B cell (primary cell): ENCODE results near the gene RAB3D. TPM values are rescaled to one million over a fixed set of nuclear protein-coding genes. Genes with fewer than 3 reads are reported as not detected.

Experiments
- ATAC-seq: fragments of 200-7000 bp; cut with Tn5 transposase; one replicate; pipeline ENCODE4 v1.10.0; 2021; ENCODE audit warnings: low read depth, mild to moderate bottlenecking, moderate number of reproducible peaks, moderate library complexity
- CTCF ChIA-PET: fragments of 350-600 bp; sonication (Branson Sonifier 250); formaldehyde crosslinking; loops from one replicate; lab custom pipeline; 2021; ENCODE audit warnings: antibody characterized with exemption, inconsistent platforms; lab: Charles Lee
- POLR2A ChIA-PET: fragments of 350-600 bp; sonication (Branson Sonifier 250); formaldehyde crosslinking; loops from one replicate; lab custom pipeline; 2021; ENCODE audit warnings: antibody characterized with exemption; lab: Charles Lee
- DNase-seq: peaks from one replicate; pipeline ENCODE4 v3.0.0; 2013
- H2AFZ ChIP-seq: 2 replicates; pipeline ENCODE4 v1.6.1; 2012; ENCODE audit warnings: mild to moderate bottlenecking, low read depth, low read length; ENCODE audit not compliant: insufficient read depth, poor library complexity, severe bottlenecking
- H3K27ac ChIP-seq, 2 donors: 1 replicate in 1 of 2; 2 replicates in 1 of 2; pipeline ENCODE4 v1.5.1; 2012 to 2013; ENCODE audit warnings: low read length in 2 of 2, mild to moderate bottlenecking in 2 of 2, moderate library complexity in 1 of 2
- H3K27me3 ChIP-seq, 4 experiments: fragments of 200-600 bp in 1 of 4; sonication (generic) in 1 of 4; replicated peaks in 1 of 4; 1 replicate in 2 of 4; 2 replicates in 2 of 4; pipeline versions ENCODE4 v1.6.1 to v1.7.0; 2013 to 2016; ENCODE audit warnings: low read length in 3 of 4, mild to moderate bottlenecking in 2 of 4, mixed read lengths in 1 of 4, moderate library complexity in 1 of 4; ENCODE audit not compliant: insufficient read depth in 4 of 4, control insufficient read depth in 3 of 4; ENCODE audit errors: control extremely low read depth in 1 of 4
- H3K36me3 ChIP-seq, 2 experiments: replicated peaks in 1 of 2; 1 replicate in 1 of 2; 2 replicates in 1 of 2; pipeline versions ENCODE4 v1.6.1 to v1.7.1; 2013; ENCODE audit warnings: low read length in 1 of 2; ENCODE audit not compliant: insufficient read depth in 2 of 2, control insufficient read depth in 1 of 2; ENCODE audit errors: control extremely low read depth in 1 of 2, extremely low read depth in 1 of 2
- H3K4me1 ChIP-seq, 2 donors: fragments of 200-600 bp in 1 of 2; sonication (generic) in 1 of 2; 1 replicate in 1 of 2; 2 replicates in 1 of 2; pipeline versions ENCODE4 v1.5.1 to v1.6.1; 2013 to 2017; ENCODE audit warnings: low read length in 2 of 2; ENCODE audit not compliant: control insufficient read depth in 2 of 2, insufficient read depth in 2 of 2
- H3K4me2 ChIP-seq: replicated peaks from 2 replicates; pipeline ENCODE3; 2012; ENCODE audit warnings: mild to moderate bottlenecking, low read depth, low read length; ENCODE audit not compliant: poor library complexity, severe bottlenecking
- H3K4me3 ChIP-seq, 5 experiments: fragments of 200-600 bp in 1 of 5; sonication (generic) in 1 of 5; 1 replicate in 3 of 5; 2 replicates in 2 of 5; pipeline versions ENCODE4 v1.5.1 to v1.7.0; 2011 to 2016; ENCODE audit warnings: low read length in 4 of 5, mild to moderate bottlenecking in 4 of 5, low read depth in 2 of 5, control low read depth in 1 of 5, moderate library complexity in 1 of 5; ENCODE audit not compliant: insufficient read depth in 1 of 5; ENCODE audit errors: control extremely low read depth in 1 of 5, extremely low read depth in 1 of 5
- H3K79me2 ChIP-seq: fragments of 200-600 bp; sonication (generic); one replicate; pipeline ENCODE4 v1.6.0; 2016; ENCODE audit warnings: low read length; ENCODE audit not compliant: control insufficient read depth, insufficient read depth
- H3K9ac ChIP-seq: fragments of 200-600 bp; sonication (generic); 2 replicates; pipeline ENCODE4 v1.6.1; 2017; ENCODE audit warnings: mild to moderate bottlenecking, low read length, moderate library complexity
- H3K9me3 ChIP-seq, 3 donors: one replicate each; pipeline versions ENCODE4 v1.6.1 to v1.7.1; 2013; ENCODE audit warnings: low read length in 2 of 3; ENCODE audit not compliant: control insufficient read depth in 2 of 3, insufficient read depth in 1 of 3; ENCODE audit errors: control extremely low read depth in 1 of 3
- H4K20me1 ChIP-seq: 2 replicates; pipeline ENCODE4 v1.6.0; 2012; ENCODE audit warnings: mild to moderate bottlenecking, low read length; ENCODE audit not compliant: insufficient read depth, control insufficient read depth, poor library complexity, severe bottlenecking
- H3K27ac Mint-ChIP-seq: one replicate; pipeline ENCODE4 v1.8.0; 2021; ENCODE audit warnings: mixed read lengths
- H3K27me3 Mint-ChIP-seq: one replicate; pipeline ENCODE4 v1.8.0; 2021; ENCODE audit warnings: mixed read lengths
- H3K4me1 Mint-ChIP-seq: one replicate; pipeline ENCODE4 v1.8.0; 2021; ENCODE audit warnings: mixed read lengths
- H3K4me3 Mint-ChIP-seq: one replicate; pipeline ENCODE4 v1.8.0; 2021; ENCODE audit warnings: mixed read lengths
- H3K9me3 Mint-ChIP-seq: one replicate; pipeline ENCODE4 v1.8.0; 2022; ENCODE audit warnings: mixed read lengths; ENCODE audit not compliant: insufficient read depth
- EZH2 ChIP-seq: IDR thresholded peaks from 2 replicates; pipeline ENCODE4 v1.6.1; 2012; ENCODE audit warnings: borderline replicate concordance, low read depth, mild to moderate bottlenecking, moderate library complexity, low read length; ENCODE audit not compliant: insufficient read depth, poor library complexity, severe bottlenecking
- WGBS: methylation state at CpG from one replicate; pipeline ENCODE4 v1.1.5; 2013; ENCODE audit warnings: missing lambda C conversion rate; ENCODE audit not compliant: insufficient coverage; 5-methylcytosine and 5-hydroxymethylcytosine counted together
- intact Hi-C: fragments of 100-400 bp; cut with micrococcal nuclease; formaldehyde crosslinking; loops from one replicate; pipeline ENCODE4 v1.10.0; 2022
- polyA plus RNA-seq: library from polyadenylated mRNA; depleted of rRNA; stranded (reverse); fragments of >200 nt; gene quantifications from 2 replicates; pipeline ENCODE4 v1.2.3, GENCODE V29; 2012
- total RNA-seq, 2 donors: library from RNA; stranded (reverse); fragments of 120-200 nt in 1 of 2; gene quantifications; 1 replicate in 1 of 2; 2 replicates in 1 of 2; pipeline versions ENCODE4 v1.2.3 to v1.2.4, GENCODE V29; 2013 to 2022
- TF ChIP-seq, protein P1 (sequence below): fragments of 200-600 bp; IDR thresholded peaks from one replicate; pipeline ENCODE4 v1.8.0; 2022; ENCODE audit warnings: antibody characterized with exemption, mild to moderate bottlenecking

Gene RAB3D
- total and polyA plus RNA-seq, 2 donors (not counting 1 experiment from before 2014, with no cell fraction given): 5.3 to 8.9 TPM

DNA sequence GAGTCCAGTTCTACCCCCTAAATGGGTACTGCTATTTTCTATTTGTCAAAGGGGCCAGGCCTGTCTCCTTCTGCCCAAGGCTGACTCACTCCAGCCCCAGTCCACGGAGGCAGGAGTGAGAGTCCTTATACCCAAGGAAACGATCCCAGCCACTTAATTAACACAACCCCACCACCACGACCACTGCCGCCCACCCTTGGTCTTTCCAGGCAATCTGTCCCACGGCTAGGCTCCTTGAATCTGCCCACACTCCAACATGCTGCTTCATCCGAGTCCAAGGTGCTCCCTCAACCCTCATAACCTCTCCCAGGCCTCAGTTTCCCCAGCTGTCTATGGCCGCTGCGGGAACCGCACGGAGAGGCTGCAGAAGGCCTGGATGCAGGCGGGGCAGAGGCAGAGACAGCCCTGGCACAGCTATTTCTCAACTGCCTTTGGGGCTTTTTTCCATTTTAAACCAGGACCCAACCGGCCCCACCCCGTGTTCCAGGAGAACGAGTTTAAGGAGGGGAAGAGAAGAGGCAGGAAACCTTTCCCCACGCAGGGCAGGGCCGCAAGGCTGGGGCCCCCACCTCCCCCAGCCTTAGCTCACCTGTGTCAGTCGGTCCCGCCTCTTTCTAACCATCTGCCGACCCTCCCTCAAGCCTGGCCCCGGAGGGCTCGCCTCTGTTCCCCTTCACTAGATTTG is 746 bp downstream of the RAB3D start:
- TF ChIP-seq, protein P1, sequence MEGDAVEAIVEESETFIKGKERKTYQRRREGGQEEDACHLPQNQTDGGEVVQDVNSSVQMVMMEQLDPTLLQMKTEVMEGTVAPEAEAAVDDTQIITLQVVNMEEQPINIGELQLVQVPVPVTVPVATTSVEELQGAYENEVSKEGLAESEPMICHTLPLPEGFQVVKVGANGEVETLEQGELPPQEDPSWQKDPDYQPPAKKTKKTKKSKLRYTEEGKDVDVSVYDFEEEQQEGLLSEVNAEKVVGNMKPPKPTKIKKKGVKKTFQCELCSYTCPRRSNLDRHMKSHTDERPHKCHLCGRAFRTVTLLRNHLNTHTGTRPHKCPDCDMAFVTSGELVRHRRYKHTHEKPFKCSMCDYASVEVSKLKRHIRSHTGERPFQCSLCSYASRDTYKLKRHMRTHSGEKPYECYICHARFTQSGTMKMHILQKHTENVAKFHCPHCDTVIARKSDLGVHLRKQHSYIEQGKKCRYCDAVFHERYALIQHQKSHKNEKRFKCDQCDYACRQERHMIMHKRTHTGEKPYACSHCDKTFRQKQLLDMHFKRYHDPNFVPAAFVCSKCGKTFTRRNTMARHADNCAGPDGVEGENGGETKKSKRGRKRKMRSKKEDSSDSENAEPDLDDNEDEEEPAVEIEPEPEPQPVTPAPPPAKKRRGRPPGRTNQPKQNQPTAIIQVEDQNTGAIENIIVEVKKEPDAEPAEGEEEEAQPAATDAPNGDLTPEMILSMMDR: no peak
- TF ChIP-seq EZH2: no peak
- Histone ChIP-seq H2AFZ (peak overlapping the region; percentile 85), H3K9me3 (peaks cover 0 to 13% (median 0%) of the 10 kb centered on the region in 3 donors), H3K36me3 (peaks cover 8 to 12% of the 10 kb centered on the region in 2 experiments), H3K79me2 (no peaks in the 10 kb centered on the region), H3K9ac (peak overlapping the region; percentile 67), H3K4me1 (peaks cover 10 to 16% of the 10 kb centered on the region in 2 donors), H4K20me1 (no peaks in the 10 kb centered on the region), H3K27me3 (no peaks in the 10 kb centered on the region), H3K27ac (peak overlapping the region in 1 of 2 donors; percentile 15), H3K4me2 (peak overlapping the region; percentile 95), H3K4me3 (peak overlapping the region; percentile 51 to 65 (median 58))
- CTCF ChIA-PET: interaction anchor here (2.0 kb wide), 1 partner anchor 42 kb away, joined by 10 read pairs; no protein-coding TSS in a partner anchor
- ATAC-seq (no peak), DNase-seq (peak; percentile 13)
- 47% methylated on average over 18 of the region's 21 CpGs for WGBS
- POLR2A ChIA-PET: interaction anchor here (1.6 to 2.2 kb wide), 2 partner anchors 35 to 37 kb away, joined by 4 to 8 read pairs; partner anchors contain the start of gene SWSAP1
- H3K4me3 Mint-ChIP-seq: peak overlapping the region; percentile 81
- H3K27me3 Mint-ChIP-seq: no peaks in the 10 kb centered on the region
- intact Hi-C loops: no loop called here
- no peaks in the 10 kb centered on the region for H3K9me3 Mint-ChIP-seq
- peaks cover 23% of the 10 kb centered on the region for H3K4me1 Mint-ChIP-seq
- H3K27ac Mint-ChIP-seq: peak overlapping the region; percentile 61

DNA sequence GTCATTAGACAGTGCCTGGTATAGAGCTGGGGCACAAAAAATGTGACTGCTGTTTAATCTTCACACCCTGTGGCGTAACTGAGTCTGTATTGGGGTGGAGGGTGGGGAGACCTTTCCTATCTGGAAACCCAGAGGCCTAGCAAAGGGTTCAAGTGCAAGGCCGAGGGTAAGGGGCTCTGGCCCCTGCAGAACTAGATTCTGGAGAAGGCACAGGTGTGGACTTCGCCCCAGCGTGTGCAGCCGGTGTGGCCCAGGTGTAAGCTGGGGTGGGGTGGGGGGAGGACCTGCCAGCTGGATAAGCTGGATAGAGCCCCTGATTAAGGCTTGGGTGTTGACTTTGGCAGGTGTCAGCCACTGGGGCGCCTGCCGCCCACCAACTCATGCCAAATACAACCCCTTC is 1.3 kb downstream of the RAB3D start:
- Histone ChIP-seq H4K20me1 (no peaks in the 10 kb centered on the region), H3K4me1 (peaks cover 10 to 16% of the 10 kb centered on the region in 2 donors), H3K27me3 (no peaks in the 10 kb centered on the region), H3K9ac (no peak overlapping the region), H3K36me3 (peaks cover 8 to 12% of the 10 kb centered on the region in 2 experiments), H3K9me3 (peaks cover 0 to 13% (median 0%) of the 10 kb centered on the region in 3 donors), H3K79me2 (no peaks in the 10 kb centered on the region), H2AFZ (no peak overlapping the region), H3K4me3 (peak overlapping the region in 1 of 5 experiments; percentile 21), H3K4me2 (no peak overlapping the region), H3K27ac (no peak overlapping the region)
- ChIA-PET CTCF (no interaction called here), POLR2A (interaction anchor here (2.2 kb wide), 1 partner anchor 37 kb away, joined by 8 read pairs; no protein-coding TSS in a partner anchor)
- ATAC-seq (no peak), DNase-seq (no peak)
- Mint-ChIP-seq H3K4me3 (peak overlapping the region; percentile 16), H3K27me3 (no peaks in the 10 kb centered on the region), H3K27ac (no peak overlapping the region), H3K9me3 (no peaks in the 10 kb centered on the region), H3K4me1 (peaks cover 23% of the 10 kb centered on the region)
- 100% methylated on average over 1 of the region's 7 CpGs for WGBS
- no peak for TF ChIP-seq EZH2
- TF ChIP-seq, protein P1: no peak
- intact Hi-C loops: no loop called here
